Jurkat, Clone E6-1 (cell line): ENCODE measurements around the gene SARS1.

ENCODE experiments used
- DNase-seq: peaks from one replicate; pipeline ENCODE4 v3.0.0-alpha.2; 2011; ENCODE audit warnings: low read depth, low spot score
- H3K4me3 ChIP-seq: 2 replicates; pipeline ENCODE4 v1.5.1; 2011; ENCODE audit warnings: mild to moderate bottlenecking, low read length, control low read depth, moderate library complexity

The SARS1 gene

DNA sequence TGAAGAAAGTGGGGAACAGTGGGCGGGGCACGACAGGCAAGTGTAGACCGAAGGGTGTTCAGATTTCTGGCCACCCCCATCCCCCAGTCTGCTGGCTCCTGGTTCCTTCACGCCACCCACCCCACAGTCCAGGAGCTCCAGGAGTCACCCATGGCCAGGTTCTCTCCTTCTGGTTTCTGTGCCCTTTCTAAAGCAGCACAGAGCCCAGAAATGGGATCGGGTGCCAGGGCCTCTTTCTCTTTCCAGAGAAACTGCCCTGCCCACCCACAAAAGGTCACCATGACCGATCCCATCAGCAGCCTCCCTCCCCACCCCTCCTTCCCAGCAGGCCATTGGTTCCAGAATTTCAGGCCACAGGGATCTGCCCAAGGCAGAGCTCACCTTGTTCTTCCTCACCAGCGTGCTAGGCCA is 32.4 kb downstream of the SARS1 start:
- DNase-seq = no peak
- no peak overlapping the region for H3K4me3 ChIP-seq

GRCh38 chr1:109247401-109248365 is 34.0 kb downstream of the SARS1 start:
- no peak overlapping the region for H3K4me3 ChIP-seq
- DNase-seq = no peak

GRCh38 chr1:109248444-109248796 is 34.7 kb downstream of the SARS1 start:
- no peak for DNase-seq
- no peak overlapping the region for H3K4me3 ChIP-seq

DNA sequence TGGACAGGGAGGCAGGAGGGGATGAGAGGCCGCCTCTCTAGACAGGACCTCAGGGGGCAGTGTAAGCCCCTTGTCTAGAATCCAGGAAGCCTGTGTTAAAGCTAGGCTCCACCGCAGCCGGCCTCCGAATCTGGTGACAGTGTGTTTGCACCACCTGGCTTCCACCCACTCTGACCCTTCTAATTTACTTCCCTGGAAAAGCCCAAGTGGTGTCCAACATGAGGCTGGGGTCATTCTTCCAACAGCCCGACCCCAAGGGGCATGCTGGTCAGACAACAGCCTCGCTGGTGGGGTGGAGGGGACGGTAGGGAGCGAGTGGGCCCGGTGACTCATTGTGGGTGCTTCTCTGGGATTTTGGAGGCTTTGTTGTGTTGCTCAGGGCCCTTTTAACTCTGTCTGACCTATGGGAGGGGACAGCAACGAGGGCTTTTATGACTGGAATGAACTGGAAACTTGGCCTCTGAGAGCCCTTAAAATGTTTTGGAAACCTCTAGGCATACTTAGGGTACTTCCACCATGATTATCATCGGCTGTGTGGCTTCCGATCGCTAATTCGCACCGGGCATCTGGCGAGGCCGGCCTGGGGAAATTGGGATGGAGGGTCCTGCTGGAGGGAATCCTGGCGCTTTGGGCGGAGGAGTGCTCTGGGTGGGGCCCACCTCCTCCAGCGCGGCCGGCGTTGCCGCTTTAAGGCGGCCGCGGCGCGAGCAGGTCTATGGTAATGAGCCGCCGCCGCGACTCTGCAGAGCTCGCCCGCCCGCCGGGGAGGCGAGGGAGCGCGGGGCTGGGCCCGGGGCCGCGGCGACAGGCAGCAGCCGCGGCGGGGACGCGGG is 35.3 kb downstream of the SARS1 start, which contains the start of gene CELSR2:
Gene CELSR2 (plus strand): TSS at position 743 of the 833 bp plus-strand sequence. CDS start 541 bp downstream, outside the sequence.
- peak; percentile 54 for DNase-seq
- H3K4me3 ChIP-seq = peak within 1 kb of the TSS; percentile 41

GRCh38 chr1:109249654-109250401 is 36.1 kb downstream of the SARS1 start:
- no peak for DNase-seq
- H3K4me3 ChIP-seq = peak overlapping the region; percentile 41

DNA sequence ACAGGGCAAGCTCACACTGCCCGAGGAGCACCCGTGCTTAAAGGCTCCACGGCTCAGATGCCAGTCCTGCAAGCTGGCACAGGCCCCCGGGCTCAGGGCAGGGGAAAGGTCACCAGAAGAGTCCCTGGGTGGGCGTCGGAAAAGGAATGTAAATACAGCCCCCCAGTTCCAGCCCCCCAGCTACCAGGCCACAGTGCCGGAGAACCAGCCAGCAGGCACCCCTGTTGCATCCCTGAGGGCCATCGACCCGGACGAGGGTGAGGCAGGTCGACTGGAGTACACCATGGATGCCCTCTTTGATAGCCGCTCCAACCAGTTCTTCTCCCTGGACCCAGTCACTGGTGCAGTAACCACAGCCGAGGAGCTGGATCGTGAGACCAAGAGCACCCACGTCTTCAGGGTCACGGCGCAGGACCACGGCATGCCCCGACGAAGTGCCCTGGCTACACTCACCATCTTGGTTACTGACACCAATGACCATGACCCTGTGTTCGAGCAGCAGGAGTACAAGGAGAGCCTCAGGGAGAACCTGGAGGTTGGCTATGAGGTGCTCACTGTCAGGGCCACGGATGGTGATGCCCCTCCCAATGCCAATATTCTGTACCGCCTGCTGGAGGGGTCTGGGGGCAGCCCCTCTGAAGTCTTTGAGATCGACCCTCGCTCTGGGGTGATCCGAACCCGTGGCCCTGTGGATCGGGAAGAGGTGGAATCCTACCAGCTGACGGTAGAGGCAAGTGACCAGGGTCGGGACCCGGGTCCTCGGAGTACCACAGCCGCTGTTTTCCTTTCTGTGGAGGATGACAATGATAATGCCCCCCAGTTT is 36.9 kb downstream of the SARS1 start:
- no peak for DNase-seq
- H3K4me3 ChIP-seq = peak overlapping the region; percentile 31; the same call in 1 of the 2 replicates

- no peak overlapping the region for H3K4me3 ChIP-seq
- DNase-seq = no peak
These were observed 37.8 kb downstream of the SARS1 start for GRCh38 chr1:109251277-109252166.

GRCh38 chr1:109252167-109252892 is 38.6 kb downstream of the SARS1 start:
- H3K4me3 ChIP-seq = no peak overlapping the region
- no peak for DNase-seq

- no peak for DNase-seq
- H3K4me3 ChIP-seq = no peak overlapping the region
These were observed 39.4 kb downstream of the SARS1 start for GRCh38 chr1:109252893-109253802.

DNA sequence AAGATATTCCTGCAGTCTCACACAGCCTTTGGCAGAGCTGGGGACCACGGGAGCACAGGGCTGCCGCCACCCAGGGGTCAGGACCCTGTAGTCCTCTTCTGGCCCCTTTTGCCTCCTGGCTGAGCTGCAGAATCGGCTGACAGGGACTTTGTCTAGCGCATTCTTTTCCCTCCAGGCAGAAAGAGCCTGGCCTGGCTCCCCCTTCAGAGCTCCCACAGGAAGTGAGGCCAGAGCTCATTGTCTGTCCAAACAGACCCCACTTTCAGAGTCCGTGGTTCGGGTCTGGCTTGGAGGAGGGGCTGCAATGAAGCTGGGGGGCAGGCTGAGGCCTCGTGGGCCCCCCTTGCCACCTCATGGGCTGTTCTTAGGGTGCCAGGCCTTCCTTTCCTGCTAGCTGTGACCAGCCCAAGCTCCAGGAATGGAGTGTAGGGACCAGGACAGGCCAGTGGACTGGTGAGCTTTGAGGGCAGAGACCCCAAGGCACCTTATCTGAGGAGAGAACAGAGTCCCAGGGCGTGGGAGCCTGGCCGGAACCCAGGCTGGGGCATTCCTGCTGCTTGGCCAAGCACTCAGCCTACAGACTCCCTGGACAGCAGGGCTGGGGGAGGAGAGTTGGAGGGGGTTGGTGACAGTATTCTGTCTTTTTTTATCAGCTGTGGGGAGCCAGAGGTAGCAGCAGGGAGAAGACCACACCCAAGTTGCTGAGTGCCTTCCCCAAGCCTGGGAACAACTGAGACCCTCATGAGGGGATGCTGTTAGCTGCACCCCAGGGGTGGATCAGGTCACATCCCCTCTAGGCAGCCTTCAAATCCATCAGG is 40.3 kb downstream of the SARS1 start:
- H3K4me3 ChIP-seq = no peak overlapping the region
- no peak for DNase-seq

DNA sequence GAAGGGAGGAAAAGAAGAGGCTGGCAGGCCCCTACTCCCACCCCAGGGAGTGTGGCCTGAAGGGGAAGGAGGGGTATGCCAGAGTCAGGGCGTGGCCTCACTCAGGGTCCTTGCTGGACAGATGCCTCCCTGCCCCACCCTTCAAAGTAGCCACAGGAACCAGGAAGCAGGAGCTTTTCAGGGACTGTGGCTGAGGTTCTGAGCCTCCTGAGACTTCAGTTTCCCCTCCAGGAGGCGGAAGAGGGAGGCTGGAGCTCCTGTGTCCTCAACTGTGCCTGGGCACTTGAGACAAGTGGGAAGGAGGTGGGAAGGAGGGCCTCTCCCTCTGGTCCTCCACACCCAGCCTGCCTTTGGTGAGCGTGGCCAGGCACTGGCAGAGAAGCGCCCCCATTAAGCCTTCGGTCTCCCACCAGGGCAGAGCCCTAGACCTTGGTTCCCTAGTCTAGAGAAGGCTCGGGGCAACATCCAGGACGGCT is 40.9 kb downstream of the SARS1 start:
- H3K4me3 ChIP-seq = no peak overlapping the region
- DNase-seq = no peak

DNA sequence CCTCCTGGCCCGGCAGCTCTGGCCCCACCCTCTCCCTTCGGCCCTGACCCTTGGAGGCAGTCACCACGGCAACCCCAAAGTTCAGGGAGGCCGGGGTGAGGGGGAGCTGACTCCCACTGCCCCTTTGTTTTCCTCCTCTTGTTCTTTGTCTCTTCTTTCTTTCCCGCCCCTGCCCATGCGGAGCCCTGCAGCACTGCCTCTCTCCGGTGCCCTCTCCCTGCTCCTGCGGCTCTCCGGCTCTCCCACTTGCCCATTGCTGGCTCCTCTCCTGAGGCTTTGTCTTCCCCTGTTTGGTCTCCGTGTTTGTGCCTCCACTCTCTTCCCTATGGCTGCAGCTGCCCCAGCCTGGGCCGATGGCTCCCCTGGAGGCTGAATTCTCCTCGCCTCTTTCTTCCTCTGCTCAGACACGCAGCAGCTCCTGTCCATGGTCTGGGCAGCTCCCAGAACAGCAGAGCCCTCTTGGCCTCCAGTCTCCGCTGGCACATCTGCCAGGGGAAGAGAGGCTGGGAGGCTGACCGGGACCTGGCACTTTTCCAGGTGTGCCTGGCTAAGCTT is 41.5 kb downstream of the SARS1 start:
- no peak for DNase-seq
- H3K4me3 ChIP-seq = no peak overlapping the region

DNA sequence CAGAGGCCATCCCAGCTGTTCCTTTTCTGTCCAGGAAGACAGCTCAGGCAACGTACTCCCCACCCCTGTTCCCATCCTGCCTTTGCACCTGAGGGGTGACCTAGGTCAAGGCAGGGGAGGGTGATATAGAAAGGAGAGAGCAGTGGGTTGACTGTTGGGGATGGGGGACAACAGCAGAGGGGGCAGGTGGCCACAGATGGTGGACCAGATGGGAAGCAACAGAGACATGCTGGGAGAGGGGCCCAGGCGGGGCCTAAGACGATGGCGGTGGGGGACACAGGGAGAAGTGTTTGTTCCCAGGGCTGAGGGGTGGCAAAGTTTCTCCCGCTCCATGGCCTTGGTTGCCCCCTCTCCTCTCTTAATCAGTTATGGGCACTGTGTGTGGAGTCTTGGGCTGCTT is 42.0 kb downstream of the SARS1 start:
- no peak for DNase-seq
- no peak overlapping the region for H3K4me3 ChIP-seq

GRCh38 chr1:109256085-109256484 is 42.4 kb downstream of the SARS1 start:
- no peak overlapping the region for H3K4me3 ChIP-seq
- no peak for DNase-seq
